PFSK-1 (cell line): ENCODE measurements around the gene SOS2.

Experiments used
- FOXP2 ChIP-seq: optimal IDR thresholded peaks from 2 replicates; pipeline ENCODE3; 2011; ENCODE audit warnings: borderline replicate concordance, control low read depth, inconsistent platforms; ENCODE audit not compliant: insufficient read depth; ENCODE audit errors: extremely low read length, extremely low read depth
- POLR2AphosphoS5 ChIP-seq: IDR thresholded peaks from 2 replicates; pipeline ENCODE4 v1.6.1; 2012; ENCODE audit warnings: low read depth, mild to moderate bottlenecking, control low read depth, low read length, moderate library complexity
- SIN3A ChIP-seq: IDR thresholded peaks from 2 replicates; pipeline ENCODE4 v1.6.1; 2012; ENCODE audit warnings: mild to moderate bottlenecking, low read length, moderate library complexity, borderline replicate concordance; ENCODE audit not compliant: insufficient read depth
- TAF1 ChIP-seq: IDR thresholded peaks from 2 replicates; pipeline ENCODE4 v1.6.1; 2012; ENCODE audit warnings: low read length, control low read depth, borderline replicate concordance; ENCODE audit not compliant: insufficient read depth
- TF ChIP-seq, protein P1 (sequence below), 2 experiments: IDR thresholded peaks; 2 replicates each; pipeline versions ENCODE4 v1.6.1 to v1.8.0; 2011 to 2012; ENCODE audit warnings: low read depth in 2 of 2, low read length in 2 of 2, control low read depth in 1 of 2, inconsistent platforms in 1 of 2, mild to moderate bottlenecking in 1 of 2, moderate library complexity in 1 of 2; ENCODE audit not compliant: insufficient read depth in 1 of 2

SOS2 gene

DNA sequence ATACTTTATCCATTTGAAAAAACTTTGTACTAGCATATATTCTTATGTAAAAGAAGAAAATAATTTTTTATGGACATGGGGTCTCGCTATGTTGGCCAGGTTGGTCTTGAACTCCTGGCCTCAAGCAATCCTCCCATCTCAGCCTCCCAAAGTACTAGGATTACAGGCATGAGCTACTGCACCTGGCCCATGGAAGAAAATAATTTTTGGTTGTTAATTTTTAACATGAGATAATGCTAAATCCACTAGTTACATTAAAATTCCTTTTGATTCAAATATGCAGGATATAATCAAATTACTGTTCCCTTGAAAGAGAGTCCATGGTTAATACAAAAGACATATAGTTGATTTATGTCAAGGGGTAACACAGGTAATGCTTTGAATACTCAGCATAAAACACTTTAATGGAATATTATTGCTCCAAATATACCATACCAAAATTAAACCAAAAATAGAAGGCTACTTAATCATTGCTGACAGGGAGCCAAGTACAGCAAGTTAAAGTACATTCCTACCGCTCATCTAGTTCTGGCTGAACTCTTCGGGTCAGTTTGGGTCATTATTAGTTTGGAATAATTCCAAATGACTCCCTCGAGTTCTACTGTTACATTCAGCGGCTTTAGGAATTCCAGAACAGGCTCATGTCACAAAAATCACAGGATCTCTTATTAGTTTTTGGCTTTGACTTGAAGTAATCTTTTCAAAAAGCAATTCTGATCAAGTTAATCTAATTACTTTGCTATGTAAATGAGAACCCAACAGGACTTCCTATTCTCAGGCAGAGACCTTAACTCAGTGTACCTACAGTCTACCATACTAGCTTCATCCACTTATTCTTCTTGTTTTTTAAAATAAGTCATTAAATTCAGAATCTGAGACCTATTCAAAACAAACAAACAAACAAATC lies 6.1 kb downstream of the SOS2 start:
- TF ChIP-seq SIN3A, result no peak
- no peak for TF ChIP-seq TAF1
- TF ChIP-seq POLR2AphosphoS5, result no peak
- TF ChIP-seq, protein P1, sequence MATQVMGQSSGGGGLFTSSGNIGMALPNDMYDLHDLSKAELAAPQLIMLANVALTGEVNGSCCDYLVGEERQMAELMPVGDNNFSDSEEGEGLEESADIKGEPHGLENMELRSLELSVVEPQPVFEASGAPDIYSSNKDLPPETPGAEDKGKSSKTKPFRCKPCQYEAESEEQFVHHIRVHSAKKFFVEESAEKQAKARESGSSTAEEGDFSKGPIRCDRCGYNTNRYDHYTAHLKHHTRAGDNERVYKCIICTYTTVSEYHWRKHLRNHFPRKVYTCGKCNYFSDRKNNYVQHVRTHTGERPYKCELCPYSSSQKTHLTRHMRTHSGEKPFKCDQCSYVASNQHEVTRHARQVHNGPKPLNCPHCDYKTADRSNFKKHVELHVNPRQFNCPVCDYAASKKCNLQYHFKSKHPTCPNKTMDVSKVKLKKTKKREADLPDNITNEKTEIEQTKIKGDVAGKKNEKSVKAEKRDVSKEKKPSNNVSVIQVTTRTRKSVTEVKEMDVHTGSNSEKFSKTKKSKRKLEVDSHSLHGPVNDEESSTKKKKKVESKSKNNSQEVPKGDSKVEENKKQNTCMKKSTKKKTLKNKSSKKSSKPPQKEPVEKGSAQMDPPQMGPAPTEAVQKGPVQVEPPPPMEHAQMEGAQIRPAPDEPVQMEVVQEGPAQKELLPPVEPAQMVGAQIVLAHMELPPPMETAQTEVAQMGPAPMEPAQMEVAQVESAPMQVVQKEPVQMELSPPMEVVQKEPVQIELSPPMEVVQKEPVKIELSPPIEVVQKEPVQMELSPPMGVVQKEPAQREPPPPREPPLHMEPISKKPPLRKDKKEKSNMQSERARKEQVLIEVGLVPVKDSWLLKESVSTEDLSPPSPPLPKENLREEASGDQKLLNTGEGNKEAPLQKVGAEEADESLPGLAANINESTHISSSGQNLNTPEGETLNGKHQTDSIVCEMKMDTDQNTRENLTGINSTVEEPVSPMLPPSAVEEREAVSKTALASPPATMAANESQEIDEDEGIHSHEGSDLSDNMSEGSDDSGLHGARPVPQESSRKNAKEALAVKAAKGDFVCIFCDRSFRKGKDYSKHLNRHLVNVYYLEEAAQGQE (IDR thresholded peaks at IDR 0.05; ENCODE audit: insufficient read depth in 1 of 2, low read depth in 2 of 2, low read length in 2 of 2), result no peak

DNA sequence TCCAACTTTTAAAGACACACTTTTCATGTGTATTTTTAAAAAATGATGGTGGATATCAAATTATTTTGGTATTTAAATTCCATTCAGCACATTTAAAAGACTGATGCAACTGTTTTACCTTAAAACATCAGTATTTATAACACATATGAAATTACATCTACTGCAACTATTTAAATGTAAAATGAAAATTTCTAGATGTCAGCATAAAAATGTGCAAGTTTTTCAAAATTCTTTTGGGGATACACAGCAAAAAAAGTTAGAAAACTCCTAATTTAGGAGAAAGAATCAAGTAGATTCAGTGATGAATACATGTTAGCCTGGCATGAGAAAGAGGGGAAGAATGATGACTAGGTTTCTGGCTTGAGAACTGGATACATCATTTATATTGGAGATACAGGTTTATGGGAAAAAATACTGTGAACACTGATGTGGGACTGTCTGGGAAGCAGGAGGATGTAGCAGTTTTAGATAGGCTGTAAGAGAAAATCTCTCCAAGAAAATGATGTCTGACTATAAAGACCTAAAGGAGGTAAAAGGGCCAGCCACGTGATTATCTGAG lies 9.2 kb downstream of the SOS2 start:
- TF ChIP-seq, protein P1 (IDR thresholded peaks at IDR 0.05; ENCODE audit: insufficient read depth in 1 of 2, low read depth in 2 of 2, low read length in 2 of 2), result no peak
- no peak for TF ChIP-seq SIN3A
- no peak for TF ChIP-seq POLR2AphosphoS5
- TF ChIP-seq TAF1, result no peak
- no peak for TF ChIP-seq FOXP2

DNA sequence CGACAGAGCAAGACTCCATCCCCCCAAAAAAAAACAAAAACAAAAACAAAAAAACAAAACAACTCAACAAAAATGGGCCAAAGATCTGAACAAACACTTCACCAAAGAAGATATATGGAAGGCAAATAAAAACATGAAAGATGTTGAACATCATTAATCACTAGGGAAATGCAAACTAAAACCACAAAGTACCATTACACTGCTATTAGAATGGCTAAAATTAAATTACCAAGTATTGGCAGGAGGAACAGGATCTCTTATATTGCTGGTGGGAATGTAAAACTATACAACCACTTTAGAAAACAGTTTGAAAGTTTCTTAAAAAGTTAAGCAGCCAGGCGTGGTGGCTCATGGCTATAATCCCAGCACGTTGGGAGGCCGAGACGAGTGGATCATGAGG lies 12.9 kb downstream of the SOS2 start:
- TF ChIP-seq SIN3A (no peak), FOXP2 (no peak), TAF1 (no peak), POLR2AphosphoS5 (no peak)
- TF ChIP-seq, protein P1 (IDR thresholded peaks at IDR 0.05; ENCODE audit: insufficient read depth in 1 of 2, low read depth in 2 of 2, low read length in 2 of 2), result no peak

DNA sequence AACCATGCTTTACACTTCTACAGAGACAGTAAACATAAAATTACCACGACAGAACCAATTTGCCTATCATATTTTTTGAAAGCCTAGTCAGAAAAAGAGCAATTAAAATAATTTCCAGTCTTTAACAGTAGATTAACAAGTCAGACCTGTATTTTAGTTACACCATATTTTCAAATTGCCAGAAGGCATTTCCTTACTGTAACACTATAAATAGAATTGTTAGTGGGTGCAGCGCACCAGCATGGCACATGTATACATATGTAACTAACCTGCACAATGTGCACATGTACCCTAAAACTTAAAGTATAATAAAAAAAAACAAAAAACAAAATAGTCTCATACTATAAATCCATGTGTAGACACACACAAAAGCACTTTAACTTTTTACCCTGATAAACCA lies 16.0 kb downstream of the SOS2 start:
- no peak for TF ChIP-seq TAF1
- TF ChIP-seq POLR2AphosphoS5, result no peak
- no peak for TF ChIP-seq FOXP2
- TF ChIP-seq, protein P1 (IDR thresholded peaks at IDR 0.05; ENCODE audit: insufficient read depth in 1 of 2, low read depth in 2 of 2, low read length in 2 of 2), result no peak
- TF ChIP-seq SIN3A, result no peak
